Stimulated activated naive CD8-positive, alpha-beta T cell treated with anti-CD3 and anti-CD28 coated beads, Interleukin-15, Interleukin-2, amounts not matched to agents 100 U/mL and 50 U/mL, for 24 hours (primary cell): Measurements from ENCODE around the gene FNIP1.
"Not testable (repeated sequence)": the region's sequence is repeated elsewhere in the genome, so short reads cannot be mapped to it uniquely, and the experiment has no call there.

Experiments
- ATAC-seq: fragments of 150-1000 bp; cut with Tn5 transposase; one replicate; pipeline ENCODE4 v1.10.0; 2021
- DNase-seq: peaks from one replicate; pipeline ENCODE4 v3.0.0; 2021

Gene FNIP1

GRCh38 chr5:131607418-131607817, 189.4 kb downstream of the FNIP1 start:
- DNase-seq (no peak), ATAC-seq (no peak)

GRCh38 chr5:131605086-131605485, 191.7 kb downstream of the FNIP1 start:
- DNase-seq (no peak), ATAC-seq (no peak)

- DNase-seq (peak; percentile 22), ATAC-seq (peak; percentile 91)
These were observed 201.5 kb downstream of the FNIP1 start for GRCh38 chr5:131595088-131596033.

- ATAC-seq (no peak), DNase-seq (no peak)
These were observed 202.9 kb downstream of the FNIP1 start for GRCh38 chr5:131593921-131594320.

- ATAC-seq, DNase-seq: not testable (repeated sequence)
These were observed 203.4 kb downstream of the FNIP1 start for GRCh38 chr5:131593436-131593835.
